Liver (tissue), 9 donors: ENCODE measurements around the gene TMEM51. TPM values are rescaled to one million over a fixed set of nuclear protein-coding genes. Genes with fewer than 3 reads are reported as not detected.

Source experiments
- DNase-seq: peaks from one replicate; pipeline ENCODE4 v3.0.0-alpha.2; 2017; ENCODE audit warnings: low spot score
- H3K27ac ChIP-seq, 2 donors: one replicate each; pipeline ENCODE4 v1.7.0; 2013; ENCODE audit warnings: inconsistent platforms in 2 of 2, low read length in 2 of 2, control low read depth in 1 of 2, low read depth in 1 of 2, mild to moderate bottlenecking in 1 of 2
- H3K27me3 ChIP-seq, 4 donors: one replicate each; pipeline versions ENCODE4 v1.6.1 to v1.7.0; 2013; ENCODE audit warnings: low read length in 3 of 4, inconsistent platforms in 1 of 4, mild to moderate bottlenecking in 1 of 4, moderate library complexity in 1 of 4; ENCODE audit not compliant: control insufficient read depth in 4 of 4, insufficient read depth in 4 of 4
- H3K36me3 ChIP-seq, 4 donors: one replicate each; pipeline versions ENCODE4 v1.6.1 to v1.7.0; 2013; ENCODE audit warnings: low read length in 3 of 4, mild to moderate bottlenecking in 3 of 4, low read depth in 1 of 4, moderate library complexity in 1 of 4; ENCODE audit not compliant: control insufficient read depth in 4 of 4, insufficient read depth in 3 of 4
- H3K4me1 ChIP-seq, 4 donors: one replicate each; pipeline versions ENCODE4 v1.6.1 to v1.7.0; 2013; ENCODE audit warnings: low read length in 3 of 4, mild to moderate bottlenecking in 3 of 4, moderate library complexity in 1 of 4; ENCODE audit not compliant: control insufficient read depth in 4 of 4, insufficient read depth in 4 of 4
- H3K4me3 ChIP-seq, 3 donors: one replicate each; pipeline versions ENCODE4 v1.6.1 to v1.7.0; 2013; ENCODE audit warnings: low read length in 3 of 3, control low read depth in 1 of 3, low read depth in 1 of 3, mild to moderate bottlenecking in 1 of 3
- H3K9ac ChIP-seq, 2 donors: one replicate each; pipeline ENCODE4 v1.7.0; 2013; ENCODE audit warnings: low read length in 2 of 2, mild to moderate bottlenecking in 2 of 2, moderate library complexity in 2 of 2, control low read depth in 1 of 2, low read depth in 1 of 2
- H3K9me3 ChIP-seq, 4 donors: one replicate each; pipeline versions ENCODE4 v1.6.1 to v1.7.0; 2013; ENCODE audit warnings: low read length in 3 of 4; ENCODE audit not compliant: control insufficient read depth in 4 of 4
- ATF3 ChIP-seq: IDR thresholded peaks from 2 replicates; pipeline ENCODE4 v1.6.1; 2016; ENCODE audit warnings: antibody characterized with exemption
- EGR1 ChIP-seq, 2 donors: IDR thresholded peaks; 2 replicates each; pipeline ENCODE4 v1.6.1; 2016 to 2018; ENCODE audit warnings: antibody characterized with exemption in 2 of 2, low read depth in 2 of 2
- FOXA1 ChIP-seq: IDR thresholded peaks from 2 replicates; pipeline ENCODE4 v1.6.1; 2016; ENCODE audit warnings: antibody characterized with exemption
- FOXA2 ChIP-seq: IDR thresholded peaks from 2 replicates; pipeline ENCODE4 v1.6.1; 2016; ENCODE audit warnings: antibody characterized with exemption
- GABPA ChIP-seq, 2 donors: IDR thresholded peaks in 1 of 2; conservative IDR thresholded peaks in 1 of 2; 2 replicates each; pipeline ENCODE4 v1.6.1; 2016; ENCODE audit warnings: antibody characterized with exemption in 2 of 2, mild to moderate bottlenecking in 1 of 2, moderate library complexity in 1 of 2
- HNF4A ChIP-seq, 2 donors: conservative IDR thresholded peaks; 2 replicates each; pipeline ENCODE4 v1.6.1; 2016; ENCODE audit warnings: antibody characterized with exemption in 2 of 2, mild to moderate bottlenecking in 2 of 2
- HNF4G ChIP-seq: IDR thresholded peaks from 2 replicates; pipeline ENCODE4 v1.6.1; 2016; ENCODE audit warnings: antibody characterized with exemption
- JUND ChIP-seq, 2 donors: IDR thresholded peaks; 2 replicates each; pipeline ENCODE4 v1.6.1; 2016; ENCODE audit warnings: antibody characterized with exemption in 2 of 2
- NR2F2 ChIP-seq: IDR thresholded peaks from 2 replicates; pipeline ENCODE4 v1.6.1; 2016; ENCODE audit warnings: antibody characterized with exemption
- RAD21 ChIP-seq, 2 donors: IDR thresholded peaks; 2 replicates each; pipeline ENCODE4 v1.6.1; 2016; ENCODE audit warnings: antibody characterized with exemption in 2 of 2, mild to moderate bottlenecking in 2 of 2
- RXRA ChIP-seq, 2 donors: IDR thresholded peaks; 2 replicates each; pipeline ENCODE4 v1.6.1; 2017 to 2018; ENCODE audit warnings: antibody characterized with exemption in 2 of 2, mild to moderate bottlenecking in 1 of 2
- SP1 ChIP-seq: IDR thresholded peaks from 2 replicates; pipeline ENCODE4 v1.6.1; 2018; ENCODE audit warnings: antibody characterized with exemption, mild to moderate bottlenecking
- TAF1 ChIP-seq: conservative IDR thresholded peaks from 2 replicates; pipeline ENCODE4 v1.6.1; 2016; ENCODE audit warnings: antibody characterized with exemption, mild to moderate bottlenecking
- YY1 ChIP-seq: IDR thresholded peaks from 2 replicates; pipeline ENCODE4 v1.6.1; 2016; ENCODE audit warnings: antibody characterized with exemption, mild to moderate bottlenecking
- ZBTB33 ChIP-seq: IDR thresholded peaks from 2 replicates; pipeline ENCODE4 v1.6.1; 2016; ENCODE audit warnings: antibody characterized with exemption
- WGBS: extraction: QIAGEN DNeasy Blood & Tissue Kit; methylation state at CpG from one replicate; pipeline ENCODE4 v1.1.7; 2013; 5-methylcytosine and 5-hydroxymethylcytosine counted together
- polyA plus RNA-seq, 2 donors: library from polyadenylated mRNA; stranded (reverse) in 1 of 2; unstranded in 1 of 2; fragments of 200-250 nt in 1 of 2; fragments of >200 nt in 1 of 2; fragmentation: Nextera tagmentation in 1 of 2; extraction: Ambion mirVana in 1 of 2; gene quantifications; one replicate each; pipeline versions ENCODE4 v1.2.1 to v1.2.3, GENCODE V29; 2013 to 2015
- total RNA-seq, 2 donors: library from RNA; depleted of rRNA; stranded (reverse); fragments of >200 nt; gene quantifications; one replicate each; pipeline ENCODE4 v1.2.3, GENCODE V29; 2014
- TF ChIP-seq, protein P1 (sequence below): fragments of 150-350 bp; IDR thresholded peaks from 2 replicates; pipeline ENCODE4 v1.5.1; 2017; ENCODE audit warnings: improper control_type of control experiment, low read depth, low read length; ENCODE audit not compliant: missing input control
- TF ChIP-seq, protein P2 (sequence below): IDR thresholded peaks from 2 replicates; pipeline ENCODE4 v1.6.1; 2016; ENCODE audit warnings: antibody characterized with exemption
- TF ChIP-seq, protein P3 (sequence below): IDR thresholded peaks from 2 replicates; pipeline ENCODE4 v1.6.1; 2016; ENCODE audit warnings: antibody characterized with exemption, mild to moderate bottlenecking
- donor health status: healthy.
- donor health status: healthy.
- donor health status: healthy.
- donor health status: healthy.
- donor health status: healthy.

Gene TMEM51
- total and polyA plus RNA-seq, 4 donors, result 1.3 to 2.7 (median 1.9) TPM

- H3K27ac ChIP-seq, result no peak overlapping the region
- TF ChIP-seq ZBTB33 (no peak), FOXA1 (no peak), GABPA (IDR thresholded peaks at IDR 0.05 in 1 of 2, conservative IDR thresholded peaks at IDR 0.05 in 1 of 2) (no peak), NR2F2 (no peak), ATF3 (no peak), EGR1 (IDR thresholded peaks at IDR 0.05; ENCODE audit: low read depth in 2 of 2) (no peak), HNF4A (conservative IDR thresholded peaks at IDR 0.05) (no peak), JUND (IDR thresholded peaks at IDR 0.05) (no peak), RXRA (IDR thresholded peaks at IDR 0.05) (no peak), SP1 (no peak), TAF1 (no peak), RAD21 (IDR thresholded peaks at IDR 0.05) (no peak), HNF4G (no peak), YY1 (no peak), FOXA2 (no peak)
- TF ChIP-seq, protein P1, sequence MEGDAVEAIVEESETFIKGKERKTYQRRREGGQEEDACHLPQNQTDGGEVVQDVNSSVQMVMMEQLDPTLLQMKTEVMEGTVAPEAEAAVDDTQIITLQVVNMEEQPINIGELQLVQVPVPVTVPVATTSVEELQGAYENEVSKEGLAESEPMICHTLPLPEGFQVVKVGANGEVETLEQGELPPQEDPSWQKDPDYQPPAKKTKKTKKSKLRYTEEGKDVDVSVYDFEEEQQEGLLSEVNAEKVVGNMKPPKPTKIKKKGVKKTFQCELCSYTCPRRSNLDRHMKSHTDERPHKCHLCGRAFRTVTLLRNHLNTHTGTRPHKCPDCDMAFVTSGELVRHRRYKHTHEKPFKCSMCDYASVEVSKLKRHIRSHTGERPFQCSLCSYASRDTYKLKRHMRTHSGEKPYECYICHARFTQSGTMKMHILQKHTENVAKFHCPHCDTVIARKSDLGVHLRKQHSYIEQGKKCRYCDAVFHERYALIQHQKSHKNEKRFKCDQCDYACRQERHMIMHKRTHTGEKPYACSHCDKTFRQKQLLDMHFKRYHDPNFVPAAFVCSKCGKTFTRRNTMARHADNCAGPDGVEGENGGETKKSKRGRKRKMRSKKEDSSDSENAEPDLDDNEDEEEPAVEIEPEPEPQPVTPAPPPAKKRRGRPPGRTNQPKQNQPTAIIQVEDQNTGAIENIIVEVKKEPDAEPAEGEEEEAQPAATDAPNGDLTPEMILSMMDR, result no peak
- TF ChIP-seq, protein P2, sequence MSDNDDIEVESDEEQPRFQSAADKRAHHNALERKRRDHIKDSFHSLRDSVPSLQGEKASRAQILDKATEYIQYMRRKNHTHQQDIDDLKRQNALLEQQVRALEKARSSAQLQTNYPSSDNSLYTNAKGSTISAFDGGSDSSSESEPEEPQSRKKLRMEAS, result no peak
- TF ChIP-seq, protein P3, sequence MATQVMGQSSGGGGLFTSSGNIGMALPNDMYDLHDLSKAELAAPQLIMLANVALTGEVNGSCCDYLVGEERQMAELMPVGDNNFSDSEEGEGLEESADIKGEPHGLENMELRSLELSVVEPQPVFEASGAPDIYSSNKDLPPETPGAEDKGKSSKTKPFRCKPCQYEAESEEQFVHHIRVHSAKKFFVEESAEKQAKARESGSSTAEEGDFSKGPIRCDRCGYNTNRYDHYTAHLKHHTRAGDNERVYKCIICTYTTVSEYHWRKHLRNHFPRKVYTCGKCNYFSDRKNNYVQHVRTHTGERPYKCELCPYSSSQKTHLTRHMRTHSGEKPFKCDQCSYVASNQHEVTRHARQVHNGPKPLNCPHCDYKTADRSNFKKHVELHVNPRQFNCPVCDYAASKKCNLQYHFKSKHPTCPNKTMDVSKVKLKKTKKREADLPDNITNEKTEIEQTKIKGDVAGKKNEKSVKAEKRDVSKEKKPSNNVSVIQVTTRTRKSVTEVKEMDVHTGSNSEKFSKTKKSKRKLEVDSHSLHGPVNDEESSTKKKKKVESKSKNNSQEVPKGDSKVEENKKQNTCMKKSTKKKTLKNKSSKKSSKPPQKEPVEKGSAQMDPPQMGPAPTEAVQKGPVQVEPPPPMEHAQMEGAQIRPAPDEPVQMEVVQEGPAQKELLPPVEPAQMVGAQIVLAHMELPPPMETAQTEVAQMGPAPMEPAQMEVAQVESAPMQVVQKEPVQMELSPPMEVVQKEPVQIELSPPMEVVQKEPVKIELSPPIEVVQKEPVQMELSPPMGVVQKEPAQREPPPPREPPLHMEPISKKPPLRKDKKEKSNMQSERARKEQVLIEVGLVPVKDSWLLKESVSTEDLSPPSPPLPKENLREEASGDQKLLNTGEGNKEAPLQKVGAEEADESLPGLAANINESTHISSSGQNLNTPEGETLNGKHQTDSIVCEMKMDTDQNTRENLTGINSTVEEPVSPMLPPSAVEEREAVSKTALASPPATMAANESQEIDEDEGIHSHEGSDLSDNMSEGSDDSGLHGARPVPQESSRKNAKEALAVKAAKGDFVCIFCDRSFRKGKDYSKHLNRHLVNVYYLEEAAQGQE, result no peak
- 75% methylated on average over 4 of the region's 4 CpGs for WGBS
These were observed 6.6 kb upstream of the TMEM51 start for GRCh38 chr1:15146971-15147376.

More at GRCh38 chr1:15146971-15147376, 6.6 kb upstream of the TMEM51 start:
- H3K27me3 ChIP-seq, result peaks cover 0 to 8% (median 2%) of the 10 kb centered on the region in 4 donors
- no peak for DNase-seq
- H3K9ac ChIP-seq, result no peak overlapping the region
- no peaks in the 10 kb centered on the region for H3K9me3 ChIP-seq
- peaks cover 0 to 5% (median under 1%) of the 10 kb centered on the region in 4 donors for H3K4me1 ChIP-seq
- no peak overlapping the region for H3K4me3 ChIP-seq
- H3K36me3 ChIP-seq, result no peaks in the 10 kb centered on the region
